ENCODE results near the gene DDX42. TPM values are rescaled to one million over a fixed set of nuclear protein-coding genes. Genes with fewer than 3 reads are reported as not detected.
"Not testable (repeated sequence)": the region's sequence is repeated elsewhere in the genome, so short reads cannot be mapped to it uniquely, and the experiment has no call there.

Gene DDX42
- total and polyA plus RNA-seq, 8 donors, result 42.7 to 346 (median 186) TPM

- Histone ChIP-seq H3K4me3 (no peak overlapping the region), H3K27me3 (no peaks in the 10 kb centered on the region), H3K36me3 (peaks cover 60 to 100% (median 99%) of the 10 kb centered on the region in 4 donors), H3K27ac (no peak overlapping the region), H3K4me1 (peaks cover 0 to 6% (median 0%) of the 10 kb centered on the region in 4 donors), H3K9me3 (no peaks in the 10 kb centered on the region)
- 69 to 88% (median 85%) methylated on average over 3 of the region's 3 CpGs for WGBS, 5 donors
- no peak for DNase-seq
- intact Hi-C loops (cut with DNase I; ENCODE audit: low total_unique reads), result no loop called here
- TF ChIP-seq EP300 (IDR thresholded peaks at IDR 0.05), result no peak
- TF ChIP-seq POLR2AphosphoS5 (IDR thresholded peaks at IDR 0.05), result no peak
- TF ChIP-seq, protein P1, sequence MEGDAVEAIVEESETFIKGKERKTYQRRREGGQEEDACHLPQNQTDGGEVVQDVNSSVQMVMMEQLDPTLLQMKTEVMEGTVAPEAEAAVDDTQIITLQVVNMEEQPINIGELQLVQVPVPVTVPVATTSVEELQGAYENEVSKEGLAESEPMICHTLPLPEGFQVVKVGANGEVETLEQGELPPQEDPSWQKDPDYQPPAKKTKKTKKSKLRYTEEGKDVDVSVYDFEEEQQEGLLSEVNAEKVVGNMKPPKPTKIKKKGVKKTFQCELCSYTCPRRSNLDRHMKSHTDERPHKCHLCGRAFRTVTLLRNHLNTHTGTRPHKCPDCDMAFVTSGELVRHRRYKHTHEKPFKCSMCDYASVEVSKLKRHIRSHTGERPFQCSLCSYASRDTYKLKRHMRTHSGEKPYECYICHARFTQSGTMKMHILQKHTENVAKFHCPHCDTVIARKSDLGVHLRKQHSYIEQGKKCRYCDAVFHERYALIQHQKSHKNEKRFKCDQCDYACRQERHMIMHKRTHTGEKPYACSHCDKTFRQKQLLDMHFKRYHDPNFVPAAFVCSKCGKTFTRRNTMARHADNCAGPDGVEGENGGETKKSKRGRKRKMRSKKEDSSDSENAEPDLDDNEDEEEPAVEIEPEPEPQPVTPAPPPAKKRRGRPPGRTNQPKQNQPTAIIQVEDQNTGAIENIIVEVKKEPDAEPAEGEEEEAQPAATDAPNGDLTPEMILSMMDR (IDR thresholded peaks at IDR 0.05), result no peak
- no peak for TF ChIP-seq POLR2A (IDR thresholded peaks at IDR 0.05)
Observed at GRCh38 chr17:63792055-63792729, 18.2 kb downstream of the DDX42 start.

- peaks cover 72 to 100% (median 100%) of the 10 kb centered on the region in 4 donors for H3K36me3 ChIP-seq
- WGBS, 5 donors, result 93 to 96% (median 96%) methylated on average over 10 of the region's 10 CpGs
- intact Hi-C loops (cut with DNase I; ENCODE audit: low total_unique reads), result not testable (repeated sequence)
Observed at GRCh38 chr17:63796375-63796774, 22.4 kb downstream of the DDX42 start.

GRCh38 chr17:63798572-63799106, 24.7 kb downstream of the DDX42 start:
- no peaks in the 10 kb centered on the region for H3K27me3 ChIP-seq
- no peak overlapping the region for H3K4me3 ChIP-seq
- no peak overlapping the region for H3K27ac ChIP-seq
- TF ChIP-seq, protein P1 (IDR thresholded peaks at IDR 0.05), result no peak
- TF ChIP-seq POLR2A (IDR thresholded peaks at IDR 0.05) (no peak), EP300 (IDR thresholded peaks at IDR 0.05) (no peak), POLR2AphosphoS5 (IDR thresholded peaks at IDR 0.05) (no peak)
- H3K36me3 ChIP-seq, result peaks cover 81 to 100% (median 99%) of the 10 kb centered on the region in 4 donors
- no peaks in the 10 kb centered on the region for H3K9me3 ChIP-seq
- DNase-seq, result no peak
- intact Hi-C loops (cut with DNase I; ENCODE audit: low total_unique reads), result no loop called here
- WGBS, 5 donors, result 92 to 96% (median 95%) methylated on average over 3 of the region's 3 CpGs
- no peaks in the 10 kb centered on the region for H3K4me1 ChIP-seq

More at GRCh38 chr17:63796375-63796774, 22.4 kb downstream of the DDX42 start:
- H3K27ac ChIP-seq, DNase-seq, H3K9me3 ChIP-seq, H3K4me3 ChIP-seq, H3K4me1 ChIP-seq, H3K27me3 ChIP-seq: not testable (repeated sequence)

- intact Hi-C loops (cut with DNase I; ENCODE audit: low total_unique reads), result no loop called here
- H3K9me3 ChIP-seq, result no peaks in the 10 kb centered on the region
- WGBS, 5 donors, result 93 to 100% (median 100%) methylated on average over 1 of the region's 1 CpG
- no peak for DNase-seq
- TF ChIP-seq, protein P1 (IDR thresholded peaks at IDR 0.05), result no peak
- TF ChIP-seq EP300 (IDR thresholded peaks at IDR 0.05), result no peak
- TF ChIP-seq POLR2AphosphoS5 (IDR thresholded peaks at IDR 0.05), result no peak
- TF ChIP-seq POLR2A (IDR thresholded peaks at IDR 0.05), result no peak
- peaks cover 67 to 100% (median 99%) of the 10 kb centered on the region in 4 donors for H3K36me3 ChIP-seq
- no peaks in the 10 kb centered on the region for H3K4me1 ChIP-seq
- no peak overlapping the region for H3K4me3 ChIP-seq
- no peaks in the 10 kb centered on the region for H3K27me3 ChIP-seq
- H3K27ac ChIP-seq, result no peak overlapping the region
Observed at GRCh38 chr17:63800783-63801182, 26.8 kb downstream of the DDX42 start.

DNA sequence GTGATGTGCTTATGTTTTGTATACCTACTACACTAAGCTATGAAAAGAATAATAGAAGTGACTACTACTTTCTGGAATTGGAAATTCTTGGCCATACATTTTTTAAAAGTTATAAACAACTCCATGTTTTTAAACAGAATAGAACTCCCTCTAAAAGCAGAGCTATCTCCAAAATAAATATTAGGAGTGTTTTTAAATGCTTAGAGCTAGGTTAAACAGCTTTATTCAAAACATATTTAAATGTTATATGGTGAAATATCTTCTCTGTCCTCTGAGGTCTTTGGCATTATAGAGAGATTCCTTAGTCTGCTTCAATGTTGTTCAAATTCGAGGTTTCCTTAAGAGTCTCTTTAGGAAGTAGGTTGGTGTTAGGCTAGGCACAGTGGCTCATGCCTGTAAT, 30.4 kb downstream of the DDX42 start:
- TF ChIP-seq, protein P1 (IDR thresholded peaks at IDR 0.05), result no peak
- TF ChIP-seq EP300 (IDR thresholded peaks at IDR 0.05) (no peak), POLR2A (IDR thresholded peaks at IDR 0.05) (no peak), POLR2AphosphoS5 (IDR thresholded peaks at IDR 0.05) (no peak)
- 80 to 95% (median 89%) methylated on average over 1 of the region's 1 CpG for WGBS, 5 donors
- Histone ChIP-seq H3K36me3 (peaks cover 61 to 100% (median 99%) of the 10 kb centered on the region in 4 donors), H3K4me1 (no peaks in the 10 kb centered on the region), H3K4me3 (no peak overlapping the region), H3K27me3 (no peaks in the 10 kb centered on the region), H3K27ac (no peak overlapping the region), H3K9me3 (no peaks in the 10 kb centered on the region)
- intact Hi-C loops (cut with DNase I; ENCODE audit: low total_unique reads), result no loop called here
- DNase-seq, result no peak
